Head of caudate nucleus (tissue), 42 donors: Measurements from ENCODE around the gene SMIM27.

ENCODE experiments used
- DNase-seq, 42 donors: peaks; one replicate each; pipeline versions ENCODE4 v3.0.0 to v3.0.0-alpha.2; 2020 to 2021; ENCODE audit warnings: mixed read lengths in 7 of 42
- intact Hi-C: fragments of 100-400 bp; cut with DNase I; formaldehyde crosslinking; loops from one replicate; pipeline ENCODE4 v1.15.0; 2022

Gene SMIM27

DNA sequence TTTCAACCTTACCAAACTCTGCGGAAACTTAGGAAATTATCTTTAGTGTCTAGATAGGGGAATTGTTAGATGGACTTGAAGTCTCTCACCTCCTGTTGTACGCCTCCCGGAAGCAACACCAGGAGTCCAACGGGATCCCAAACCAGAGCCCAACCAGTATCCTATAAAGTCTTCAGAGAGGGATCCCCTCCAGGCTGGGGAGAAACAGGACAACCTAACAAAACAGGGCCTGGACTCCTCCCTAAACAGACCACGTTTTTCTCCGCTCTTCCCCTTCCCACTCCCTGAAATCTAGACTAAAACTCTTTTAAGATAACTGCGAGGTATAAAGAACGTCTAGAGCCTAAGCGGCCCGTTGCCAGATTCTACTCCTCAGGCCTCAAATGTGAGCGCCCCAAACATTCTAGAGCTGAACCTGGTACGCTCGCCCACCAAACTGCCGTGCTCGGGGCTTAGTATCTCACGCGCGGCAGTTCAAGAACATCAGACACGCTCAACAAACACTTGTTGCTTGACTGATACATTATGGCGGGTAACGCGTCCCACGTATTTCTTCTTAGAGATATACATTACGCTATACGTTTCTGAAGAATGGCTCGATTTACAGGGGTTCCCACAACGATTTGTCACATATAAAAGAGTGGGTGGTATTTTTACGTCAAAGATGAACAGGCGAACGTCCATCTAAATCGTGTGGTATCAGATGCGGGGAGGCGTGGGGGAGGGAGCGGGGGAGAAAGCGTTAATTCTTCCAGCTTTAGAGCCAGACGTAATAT lies 663 bp upstream of the SMIM27 start:
- intact Hi-C loops, result no loop called here
- DNase-seq, result peak in 33 of 42 donors; percentile 14 to 67 (median 28)

DNA sequence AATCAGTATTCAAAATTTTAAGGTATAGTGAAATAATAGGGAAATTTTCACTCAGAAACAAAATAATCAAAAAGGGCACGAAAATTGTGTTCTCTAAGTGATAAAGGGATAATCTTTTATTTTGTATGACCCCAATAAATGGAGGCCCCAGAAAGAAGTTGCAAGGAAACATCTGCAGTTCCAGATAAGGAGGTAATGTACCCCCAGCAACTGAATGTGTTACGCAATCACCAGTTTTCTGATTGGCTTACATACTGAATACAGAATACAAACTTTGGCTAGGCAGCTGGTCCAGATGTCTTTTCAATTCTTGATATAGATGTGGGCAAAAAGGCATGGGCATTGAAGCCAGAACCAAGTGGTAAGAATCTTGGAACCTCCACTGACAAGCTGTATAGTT lies 2.0 kb downstream of the SMIM27 start:
- DNase-seq, result no peak
- intact Hi-C loops, result no loop called here

DNA sequence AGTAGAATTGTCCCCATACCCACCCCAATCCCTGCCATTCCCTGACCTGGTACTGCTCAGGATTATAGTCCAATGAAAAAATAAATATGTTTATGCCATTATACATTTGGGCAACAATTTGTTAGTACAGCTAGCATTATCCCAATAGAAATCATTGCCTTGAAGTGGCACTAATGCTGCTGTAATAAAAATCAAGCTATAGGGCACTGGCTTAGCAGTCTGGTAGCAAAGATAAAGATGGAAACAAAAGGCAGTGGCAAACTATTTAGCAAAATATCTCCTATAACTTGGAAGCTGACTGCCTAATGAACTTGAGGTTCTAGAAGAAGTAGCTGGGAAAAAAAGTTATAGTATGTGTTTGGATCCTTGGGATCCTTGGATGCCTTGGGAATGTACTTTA lies 2.5 kb downstream of the SMIM27 start:
- intact Hi-C loops, result no loop called here

GRCh38 chr9:32558408-32558934 lies 6.3 kb downstream of the SMIM27 start:
- DNase-seq, result no peak
- intact Hi-C loops, result no loop called here

More for the DNA sequence above, 2.5 kb downstream of the SMIM27 start:
- no peak for DNase-seq

- intact Hi-C loops, result no loop called here
- no peak for DNase-seq
These were observed 13.8 kb downstream of the SMIM27 start for GRCh38 chr9:32565967-32566366.

- DNase-seq, result no peak
- intact Hi-C loops, result no loop called here
These were observed 14.6 kb downstream of the SMIM27 start for GRCh38 chr9:32566770-32567169.

GRCh38 chr9:32570262-32570661 lies 18.1 kb downstream of the SMIM27 start:
- DNase-seq, result no peak
- intact Hi-C loops, result loop anchor here (5.0 kb wide), 1 partner anchor 188 kb away; the partner anchor contains the start of gene ACO1

DNA sequence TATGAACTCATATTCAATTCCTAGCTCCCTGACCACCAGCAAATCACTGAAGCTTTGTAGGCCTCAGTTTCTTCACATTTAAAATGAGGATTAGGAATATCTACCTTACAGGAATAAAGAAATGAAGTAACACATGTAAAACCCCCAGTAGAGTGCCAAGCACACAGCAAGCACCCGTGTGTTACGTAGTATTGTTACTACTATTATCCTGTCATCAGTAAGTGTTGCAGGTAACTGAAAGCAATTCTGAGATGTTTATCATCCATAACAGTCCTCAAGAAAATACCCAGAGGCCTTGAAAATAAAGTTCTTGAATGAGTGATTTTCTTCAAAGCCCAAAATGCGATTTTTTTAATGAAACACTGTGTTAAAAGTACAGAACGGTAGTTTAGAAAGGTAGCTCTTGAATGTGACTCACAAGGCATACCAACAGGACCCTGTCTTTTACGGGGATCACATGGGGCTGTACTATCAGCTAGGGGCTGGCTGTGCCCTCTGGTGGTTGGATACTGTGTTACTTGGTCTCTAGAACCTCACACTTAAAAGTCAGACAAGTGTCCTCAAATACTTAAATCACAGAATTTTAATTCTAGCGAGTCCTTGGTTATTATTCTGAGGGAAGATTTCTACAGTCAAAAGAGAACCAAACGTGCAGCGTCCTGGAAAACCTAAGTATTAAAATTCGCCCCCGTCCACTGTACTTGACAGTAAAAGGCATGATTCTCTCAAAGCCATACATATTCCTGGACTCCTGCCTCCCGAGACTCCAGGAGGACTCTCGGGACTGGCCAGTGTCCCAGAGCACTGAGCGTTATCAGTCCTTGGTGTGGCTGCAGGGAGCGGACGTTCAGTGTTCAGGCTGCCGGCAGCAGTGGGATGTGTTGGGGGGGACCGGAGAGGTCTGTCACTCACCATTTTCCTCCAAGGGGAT lies 20.1 kb downstream of the SMIM27 start:
- peak; percentile 27 to 90 (median 73) for DNase-seq
- intact Hi-C loops, result loop anchor here (5.0 kb wide), 1 partner anchor 190 kb away; the partner anchor contains the start of gene ACO1

DNA sequence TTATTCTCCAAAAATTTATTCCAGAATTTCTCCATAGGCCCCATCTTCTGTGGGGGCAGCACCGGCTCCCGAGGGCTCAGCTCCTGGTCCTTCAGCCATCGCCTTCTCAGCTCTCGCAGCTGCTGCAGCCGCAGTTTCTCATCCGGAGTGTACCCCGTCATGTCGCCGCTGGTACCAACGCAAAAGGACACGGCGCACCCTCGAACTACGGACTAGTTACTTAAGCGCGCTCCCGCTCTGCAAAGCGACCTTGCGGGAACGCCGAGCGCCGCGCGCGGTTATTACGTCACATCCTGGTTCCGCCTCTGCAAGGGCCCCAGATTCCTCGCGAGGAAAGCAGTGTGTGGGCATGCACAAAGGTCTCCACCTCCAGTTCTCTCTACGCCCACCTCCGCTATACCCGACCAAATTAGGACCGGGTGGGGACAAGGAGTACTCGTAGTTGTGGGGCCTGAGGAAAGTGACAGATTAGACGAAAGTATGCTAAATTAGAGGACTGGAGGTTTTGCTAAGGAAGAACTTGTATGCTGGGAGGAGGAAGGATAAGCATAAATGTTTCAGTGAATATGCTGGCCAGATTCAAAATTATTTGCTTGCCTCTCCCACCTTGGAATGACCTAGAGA lies 20.9 kb downstream of the SMIM27 start, which contains the start of gene NDUFB6:
TSS of gene NDUFB6 (minus strand) at position 260 of the 624 bp plus-strand sequence. CDS start at position 161, 99 bp downstream.
- peak; percentile 92 to 98 (median 96) for DNase-seq
- intact Hi-C loops, result loop anchor here (5.0 kb wide), 1 partner anchor 191 kb away; the partner anchor contains the start of gene ACO1

GRCh38 chr9:32573821-32574220 lies 21.7 kb downstream of the SMIM27 start:
- intact Hi-C loops, result loop anchor here (5.0 kb wide), 1 partner anchor 192 kb away; the partner anchor contains the start of gene ACO1
- no peak for DNase-seq

- intact Hi-C loops, result loop anchor here (5.0 kb wide), 1 partner anchor 193 kb away; the partner anchor contains the start of gene ACO1
- DNase-seq, result no peak
These were observed 22.7 kb downstream of the SMIM27 start for GRCh38 chr9:32574858-32575257.

GRCh38 chr9:32577316-32577715 lies 25.2 kb downstream of the SMIM27 start:
- intact Hi-C loops, result no loop called here
- DNase-seq, result no peak

DNA sequence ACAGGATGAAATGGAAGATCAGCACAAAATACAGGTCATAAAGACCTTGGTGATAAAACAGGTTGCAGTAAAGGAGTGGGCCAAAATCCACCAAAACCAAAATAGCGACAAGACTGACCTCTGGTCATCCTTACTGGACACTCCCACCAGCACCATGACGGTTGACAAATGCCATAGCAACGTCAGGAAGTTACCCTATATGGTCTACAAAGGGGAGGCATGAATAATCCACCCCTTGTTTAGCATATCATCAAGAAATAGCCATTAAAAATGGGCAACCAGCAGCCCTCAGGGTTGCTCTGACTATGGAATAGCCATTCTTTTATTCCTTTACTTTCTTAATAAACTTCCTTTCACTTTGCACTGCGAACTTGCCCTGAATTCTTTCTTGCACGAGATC lies 26.8 kb downstream of the SMIM27 start:
- no peak for DNase-seq
- intact Hi-C loops, result no loop called here

- peak; percentile 26 to 92 (median 82) for DNase-seq
- intact Hi-C loops, result loop anchor here (2.0 kb wide), 1 partner anchor 201 kb away; no protein-coding TSS in a partner anchor
These were observed 27.7 kb downstream of the SMIM27 start for GRCh38 chr9:32579706-32580331.

GRCh38 chr9:32580631-32581300 lies 28.6 kb downstream of the SMIM27 start:
- DNase-seq, result no peak
- intact Hi-C loops, result loop anchor here (2.0 kb wide), 1 partner anchor 202 kb away; no protein-coding TSS in a partner anchor

DNA sequence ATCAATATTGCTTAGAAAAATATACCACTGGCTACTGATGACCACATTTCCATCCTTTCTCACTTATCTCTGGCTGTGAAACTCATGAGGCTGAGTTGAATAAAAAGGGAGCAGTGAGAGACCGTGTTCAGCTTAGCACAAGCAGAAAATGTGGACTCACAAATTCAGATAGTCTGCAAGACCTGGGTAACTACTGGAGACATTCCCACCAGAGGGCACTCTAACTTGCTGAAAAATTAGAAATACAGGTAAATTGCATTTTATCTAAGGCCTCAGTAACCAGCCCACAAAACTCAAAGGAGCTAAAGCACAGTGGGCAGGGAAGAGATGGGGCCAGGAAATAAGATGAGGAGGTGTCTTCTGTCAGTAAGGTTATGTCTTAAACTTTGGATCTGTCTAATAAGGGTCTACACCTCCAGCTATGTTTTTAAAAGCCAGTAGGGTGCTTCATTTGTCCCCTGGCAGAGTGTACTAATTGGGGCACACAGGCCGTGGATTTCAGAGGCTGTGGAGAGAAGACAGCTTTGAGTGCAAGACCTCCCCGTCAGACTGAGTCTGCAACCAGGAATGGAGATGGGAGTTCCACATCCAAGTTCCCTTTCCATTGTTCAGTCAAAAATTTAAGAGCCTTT lies 29.5 kb downstream of the SMIM27 start:
- intact Hi-C loops, result loop anchor here (2.0 kb wide), 1 partner anchor 203 kb away; no protein-coding TSS in a partner anchor

DNA sequence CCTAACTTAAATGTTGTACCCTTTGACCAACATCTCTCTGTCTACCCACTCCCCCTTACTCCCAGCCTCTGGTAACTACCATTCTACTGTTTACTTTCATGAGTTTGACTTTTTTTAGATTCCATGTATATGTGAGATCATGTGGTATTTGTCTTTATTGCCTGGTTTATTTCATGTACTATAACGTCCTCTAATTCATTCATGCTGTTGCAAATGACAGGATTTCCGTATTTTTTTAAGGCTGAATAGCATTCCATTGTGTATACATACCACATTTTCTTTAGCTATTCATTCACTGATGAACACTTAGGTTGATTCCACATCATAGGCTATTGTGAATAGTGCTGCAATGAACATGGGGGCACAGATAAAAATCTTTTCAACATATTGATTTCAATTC lies 32.7 kb downstream of the SMIM27 start:
- intact Hi-C loops, result loop anchor here (5.0 kb wide), 1 partner anchor 388 kb away; no protein-coding TSS in a partner anchor

More for the DNA sequence above, 29.5 kb downstream of the SMIM27 start:
- peak in 21 of 42 donors; percentile 14 to 68 (median 46) for DNase-seq

More for the DNA sequence above, 32.7 kb downstream of the SMIM27 start:
- no peak for DNase-seq
